Right lobe of liver (tissue), 4 donors: ENCODE measurements around the gene DOHH.

Experiments
- CTCF ChIP-seq, 4 donors: fragments of 200-600 bp in 3 of 4; fragments of 450-650 bp in 1 of 4; IDR thresholded peaks; one replicate each; pipeline versions ENCODE4 v1.5.1 to v1.8.0; 2016 to 2022; ENCODE audit warnings: antibody characterized with exemption in 4 of 4, mild to moderate bottlenecking in 2 of 4
- POLR2A ChIP-seq: fragments of 450-650 bp; IDR thresholded peaks from one replicate; pipeline ENCODE4 v1.6.1; 2017; ENCODE audit warnings: antibody characterized with exemption, mild to moderate bottlenecking
- donor health status: DM: no; HTN: no; CAD: no.
- donor health status: DM: no; HTN: no; CAD: no.
- donor health status: DM: no; HTN: yes; CAD: no.

- TF ChIP-seq CTCF (IDR thresholded peaks at IDR 0.05) (no peak), POLR2A (no peak)
These were observed 25.9 kb downstream of the DOHH start for GRCh38 chr19:3474614-3475013.
